ENCODE results near the gene FHOD3.

The FHOD3 gene

DNA sequence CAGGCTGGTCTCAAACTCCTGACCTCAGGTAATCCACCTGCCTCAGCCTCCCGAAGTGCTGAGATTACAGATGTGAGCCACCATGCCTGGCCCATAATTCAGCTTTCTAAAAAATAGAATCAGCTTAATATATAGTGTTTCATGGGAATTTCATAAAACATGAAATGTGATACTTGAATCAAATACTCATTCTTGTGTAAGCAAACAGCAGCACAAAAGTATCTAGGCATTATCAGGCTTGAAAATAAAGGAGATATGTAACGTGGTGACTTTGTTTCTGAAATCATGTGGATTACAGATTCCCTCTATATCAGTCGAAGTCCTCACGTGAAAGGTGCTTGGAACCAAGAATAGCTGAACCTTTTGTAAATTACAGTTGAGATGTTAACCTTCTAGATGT is 229.1 kb downstream of the FHOD3 start:
- H3K36me3 Mint-ChIP-seq (ENCODE audit: low read depth), result no peaks in the 10 kb centered on the region
- H3K4me3 Mint-ChIP-seq, result no peak overlapping the region
- H3K27me3 Mint-ChIP-seq, result peaks cover 7% of the 10 kb centered on the region
- no peaks in the 10 kb centered on the region for H3K9me3 Mint-ChIP-seq
- DNase-seq, result no peak
- H3K4me1 Mint-ChIP-seq (ENCODE audit: low read depth), result no peaks in the 10 kb centered on the region
- H3K27ac Mint-ChIP-seq, result no peak overlapping the region

DNA sequence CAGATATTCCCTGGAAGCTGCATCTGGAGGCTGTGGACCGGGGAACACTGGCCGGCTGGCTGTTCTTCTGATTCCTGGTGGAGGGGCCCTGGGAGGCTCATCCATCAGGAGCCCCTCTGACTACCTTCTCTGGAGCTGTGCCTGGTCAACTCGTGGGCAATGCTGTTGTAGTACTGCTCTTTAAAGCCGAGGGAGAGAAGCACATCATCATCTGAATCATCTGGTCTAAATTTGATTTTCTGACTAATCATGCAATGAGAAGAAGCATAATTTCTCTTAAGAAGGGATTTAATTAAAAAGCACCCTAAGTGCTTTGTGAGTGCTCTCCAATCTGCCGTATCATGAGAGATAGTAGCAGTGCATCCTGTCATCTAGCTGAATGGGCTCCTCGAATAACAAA is 229.5 kb downstream of the FHOD3 start:
- Mint-ChIP-seq H3K36me3 (ENCODE audit: low read depth) (no peaks in the 10 kb centered on the region), H3K27me3 (peaks cover 7% of the 10 kb centered on the region), H3K9me3 (no peaks in the 10 kb centered on the region), H3K4me1 (ENCODE audit: low read depth) (no peaks in the 10 kb centered on the region), H3K27ac (no peak overlapping the region), H3K4me3 (no peak overlapping the region)
- DNase-seq, result no peak

DNA sequence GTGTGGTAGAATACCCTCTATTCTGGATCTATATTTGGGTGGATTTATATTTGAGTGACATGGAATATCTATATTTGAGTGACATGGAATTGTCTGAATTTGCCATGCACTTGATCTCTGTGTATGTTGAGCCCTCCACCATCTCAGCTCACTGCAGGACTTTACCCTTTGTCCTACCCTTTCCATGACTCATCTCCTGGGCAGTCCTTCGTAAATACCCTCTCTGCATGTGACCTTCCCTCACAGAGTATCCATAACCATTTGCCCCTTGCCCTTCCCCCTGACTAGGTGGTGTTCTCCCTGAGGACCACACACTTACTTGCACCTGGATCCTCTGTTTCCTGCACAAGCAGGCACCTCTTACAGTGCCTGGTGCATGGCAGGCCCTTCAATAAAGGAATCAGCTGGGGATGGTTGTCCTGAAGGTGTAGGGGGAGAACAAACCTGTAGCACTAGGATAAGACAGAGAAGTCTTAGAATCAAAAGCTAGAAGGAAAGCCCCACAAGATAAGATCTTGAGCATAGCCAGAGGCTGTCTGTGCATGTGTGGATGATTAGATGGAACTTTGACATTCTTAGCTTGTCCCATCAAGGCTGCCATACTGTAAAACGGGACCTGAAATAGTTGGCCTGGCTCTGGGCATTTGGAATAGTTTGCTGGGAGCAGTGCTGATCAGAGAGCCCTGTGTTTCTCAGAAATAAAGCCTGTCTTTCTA is 230.4 kb downstream of the FHOD3 start:
- no peak for DNase-seq

DNA sequence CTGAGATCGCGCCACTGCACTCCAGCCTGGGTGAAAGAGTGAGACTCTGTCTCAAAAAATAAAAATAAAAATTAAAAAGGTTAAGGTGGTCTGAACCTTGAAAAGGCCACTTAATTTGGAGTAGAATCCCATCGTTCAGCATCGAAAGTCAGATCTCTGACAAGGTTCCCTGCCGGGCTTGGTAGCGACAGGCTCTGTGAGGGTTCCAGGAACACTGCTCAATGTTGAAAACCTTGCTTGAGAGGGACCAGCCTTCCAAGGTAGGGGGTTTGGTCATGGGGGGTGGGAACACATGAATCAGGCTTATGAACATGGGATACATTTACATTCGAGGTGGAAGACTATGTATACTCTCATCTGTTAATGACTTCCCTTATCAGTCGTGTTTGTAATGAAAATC is 232.2 kb downstream of the FHOD3 start:
- no peak for DNase-seq
- H3K27ac Mint-ChIP-seq, result no peak overlapping the region
- no peaks in the 10 kb centered on the region for H3K9me3 Mint-ChIP-seq
- H3K27me3 Mint-ChIP-seq, result peaks cover 8% of the 10 kb centered on the region
- no peaks in the 10 kb centered on the region for H3K4me1 Mint-ChIP-seq (ENCODE audit: low read depth)
- H3K36me3 Mint-ChIP-seq (ENCODE audit: low read depth), result no peaks in the 10 kb centered on the region
- no peak overlapping the region for H3K4me3 Mint-ChIP-seq

More for the DNA sequence above, 230.4 kb downstream of the FHOD3 start:
- Mint-ChIP-seq H3K9me3 (no peaks in the 10 kb centered on the region), H3K4me3 (no peak overlapping the region), H3K4me1 (ENCODE audit: low read depth) (no peaks in the 10 kb centered on the region), H3K27ac (no peak overlapping the region), H3K27me3 (peaks cover 8% of the 10 kb centered on the region), H3K36me3 (ENCODE audit: low read depth) (no peaks in the 10 kb centered on the region)

DNA sequence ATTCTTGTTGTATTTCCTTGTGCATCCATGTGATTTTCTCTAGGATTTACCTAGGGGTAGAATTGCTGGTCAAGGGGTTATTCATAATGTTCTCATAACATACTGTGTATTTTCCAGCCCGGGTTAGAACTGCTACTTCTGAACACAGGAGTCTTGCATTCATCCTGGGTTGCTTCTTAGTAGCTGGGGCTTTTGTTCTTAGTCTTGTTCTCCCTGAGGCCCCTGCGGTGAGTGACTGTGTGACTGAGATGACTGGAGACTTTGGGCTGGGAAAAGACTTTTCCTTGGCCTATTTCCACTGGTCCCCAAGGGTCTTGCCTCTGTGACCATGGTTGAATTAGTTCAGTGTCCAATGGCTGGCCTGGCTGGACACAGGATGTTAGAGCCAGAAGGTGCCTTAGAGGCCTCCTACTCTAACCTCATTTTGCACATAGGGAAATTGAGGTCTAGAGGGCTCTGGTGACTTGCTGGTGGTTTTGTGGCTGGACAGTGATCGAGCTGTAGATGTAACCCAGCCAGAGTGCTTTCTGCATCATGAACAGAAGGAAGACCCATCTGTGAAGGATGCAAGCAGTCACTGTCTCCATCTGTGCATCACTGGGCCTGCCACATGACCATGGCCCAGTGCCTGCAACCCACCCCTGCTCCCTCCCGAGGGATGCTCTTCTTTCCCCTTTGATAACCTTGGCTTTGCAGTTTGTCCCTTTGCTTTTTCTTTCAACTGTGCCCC is 233.3 kb downstream of the FHOD3 start:
- no peak overlapping the region for H3K27ac Mint-ChIP-seq
- no peaks in the 10 kb centered on the region for H3K36me3 Mint-ChIP-seq (ENCODE audit: low read depth)
- no peak for DNase-seq
- peaks cover 8% of the 10 kb centered on the region for H3K27me3 Mint-ChIP-seq
- H3K4me1 Mint-ChIP-seq (ENCODE audit: low read depth), result no peaks in the 10 kb centered on the region
- H3K9me3 Mint-ChIP-seq, result no peaks in the 10 kb centered on the region
- H3K4me3 Mint-ChIP-seq, result no peak overlapping the region

DNA sequence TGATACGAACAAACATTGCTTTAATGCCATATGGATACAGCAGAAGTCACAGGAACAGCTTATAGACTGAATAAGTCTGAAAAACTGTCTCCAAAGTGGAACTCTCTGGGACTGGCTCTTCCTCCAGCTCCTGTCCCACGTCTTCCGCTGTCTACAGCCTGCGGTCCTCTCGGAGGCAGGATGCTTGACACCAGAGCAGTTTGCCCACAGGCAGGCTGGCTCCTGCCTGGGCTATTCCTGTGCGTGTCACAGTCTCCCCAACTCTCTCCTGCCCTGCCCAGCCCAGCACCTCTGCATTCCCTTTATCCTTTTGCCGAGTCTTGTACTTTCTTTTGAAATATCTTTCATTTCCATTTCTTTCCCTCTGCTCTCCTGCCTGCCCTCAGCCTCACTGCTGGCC is 234.1 kb downstream of the FHOD3 start:
- no peaks in the 10 kb centered on the region for H3K36me3 Mint-ChIP-seq (ENCODE audit: low read depth)
- no peak overlapping the region for H3K4me3 Mint-ChIP-seq
- no peaks in the 10 kb centered on the region for H3K4me1 Mint-ChIP-seq (ENCODE audit: low read depth)
- DNase-seq, result no peak
- no peaks in the 10 kb centered on the region for H3K9me3 Mint-ChIP-seq
- no peak overlapping the region for H3K27ac Mint-ChIP-seq
- peaks cover 8% of the 10 kb centered on the region for H3K27me3 Mint-ChIP-seq

DNA sequence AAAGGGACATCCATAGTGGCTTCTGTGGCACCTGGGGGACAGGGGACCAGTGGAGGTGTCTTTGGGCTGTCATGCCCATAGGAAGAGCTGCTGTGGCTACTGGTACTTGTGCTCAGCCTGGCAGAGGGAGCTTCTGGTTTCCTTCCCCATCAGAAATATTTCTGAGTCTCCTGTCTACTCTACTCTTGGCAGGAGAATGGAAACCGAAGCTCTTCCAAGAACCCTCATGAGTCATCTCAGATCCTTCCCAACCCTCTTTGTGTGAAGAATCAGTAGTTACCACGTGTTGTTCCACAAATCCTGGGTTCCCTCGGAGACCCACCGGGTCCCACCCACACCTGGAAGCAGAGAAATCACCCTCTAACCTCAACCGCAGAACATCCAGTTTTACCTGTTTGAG is 234.9 kb downstream of the FHOD3 start:
- Mint-ChIP-seq H3K4me3 (no peak overlapping the region), H3K27me3 (peaks cover 8% of the 10 kb centered on the region), H3K36me3 (ENCODE audit: low read depth) (no peaks in the 10 kb centered on the region), H3K27ac (no peak overlapping the region), H3K9me3 (no peaks in the 10 kb centered on the region), H3K4me1 (ENCODE audit: low read depth) (no peaks in the 10 kb centered on the region)
- DNase-seq, result no peak

DNA sequence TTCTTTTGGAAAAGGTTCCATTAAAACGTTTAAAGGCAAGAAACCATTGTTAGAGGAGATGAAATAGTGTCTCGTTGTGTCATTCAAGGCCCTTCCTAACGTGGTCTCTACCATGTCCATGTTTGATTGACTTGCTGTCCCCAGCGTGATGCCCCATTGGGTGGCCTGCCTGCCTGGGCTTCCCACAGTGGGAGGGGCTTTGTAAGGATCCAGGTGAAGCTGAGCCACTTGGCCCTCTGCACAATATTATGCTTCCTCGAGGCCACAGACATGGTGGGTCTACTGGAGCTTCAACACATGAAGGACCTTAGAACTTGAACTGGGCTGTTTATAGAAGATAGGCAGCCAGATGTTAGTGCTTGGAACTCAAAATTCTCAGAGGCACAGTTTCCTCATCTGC is 235.3 kb downstream of the FHOD3 start:
- Mint-ChIP-seq H3K9me3 (no peaks in the 10 kb centered on the region), H3K27ac (no peak overlapping the region), H3K27me3 (peaks cover 6% of the 10 kb centered on the region), H3K36me3 (ENCODE audit: low read depth) (no peaks in the 10 kb centered on the region), H3K4me1 (ENCODE audit: low read depth) (no peaks in the 10 kb centered on the region), H3K4me3 (no peak overlapping the region)
- DNase-seq, result no peak

DNA sequence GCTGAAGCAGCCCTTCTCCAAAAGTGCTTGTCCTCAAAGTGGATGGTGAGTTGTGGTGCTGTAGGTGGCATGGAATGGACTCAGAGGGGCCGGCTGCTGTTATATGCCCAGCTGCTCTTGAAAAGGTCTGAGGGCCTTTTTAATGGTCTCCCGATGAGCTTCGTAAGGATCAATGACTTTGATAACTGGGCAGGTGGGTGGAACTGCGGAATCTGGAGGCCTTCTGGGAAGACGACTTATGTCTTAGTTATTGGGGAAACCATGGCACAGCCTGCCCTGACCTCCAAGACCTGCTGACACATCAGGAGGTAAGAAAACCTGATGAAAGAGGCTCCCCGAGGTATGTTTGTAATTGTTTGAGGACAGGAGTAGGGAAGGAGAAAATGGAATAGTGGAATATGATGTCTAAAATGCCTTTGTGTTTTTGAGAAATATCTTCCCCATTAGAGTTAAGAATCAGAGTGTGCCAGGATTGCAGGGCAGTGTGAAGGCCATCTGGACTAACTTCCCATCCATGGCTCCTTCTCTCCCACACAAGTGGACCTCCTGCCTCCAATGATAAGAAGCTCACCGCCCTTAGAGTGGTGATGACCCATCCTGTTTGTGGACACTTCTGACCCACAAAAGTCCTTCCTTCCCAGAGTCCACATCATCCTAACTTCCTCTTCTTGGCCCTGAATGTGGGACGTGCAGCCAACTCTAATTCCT is 236.1 kb downstream of the FHOD3 start:
- Mint-ChIP-seq H3K4me1 (ENCODE audit: low read depth) (no peaks in the 10 kb centered on the region), H3K36me3 (ENCODE audit: low read depth) (no peaks in the 10 kb centered on the region), H3K4me3 (no peak overlapping the region), H3K27ac (no peak overlapping the region), H3K9me3 (no peaks in the 10 kb centered on the region), H3K27me3 (peaks cover 5% of the 10 kb centered on the region)
- DNase-seq, result no peak

DNA sequence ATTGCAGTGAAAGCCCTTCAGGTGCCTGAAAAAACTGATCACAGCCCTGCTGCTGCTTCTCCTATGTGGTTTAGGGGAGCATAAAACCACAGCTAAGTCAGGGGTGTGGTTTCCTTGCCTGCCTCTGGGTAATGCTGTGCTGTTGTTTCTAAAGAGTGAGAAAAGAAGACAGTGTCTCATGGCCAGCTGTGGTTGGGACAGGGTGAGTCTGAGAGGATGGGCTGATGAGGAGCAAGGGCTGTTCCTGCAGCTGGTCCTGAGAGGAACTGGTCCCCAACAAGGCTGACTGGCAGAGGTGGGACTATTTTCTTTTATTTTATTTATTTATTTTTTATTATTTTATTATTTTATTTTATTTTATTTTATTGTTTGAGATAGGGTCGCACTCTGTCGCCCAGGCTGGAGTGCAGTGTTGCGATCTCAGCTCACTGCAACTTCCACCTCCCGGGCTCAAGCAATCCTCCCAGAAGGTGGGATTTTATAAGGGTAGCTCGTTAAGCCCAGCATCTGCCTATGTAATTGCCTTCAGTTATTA is 236.7 kb downstream of the FHOD3 start:
- no peak for DNase-seq
- Mint-ChIP-seq H3K36me3 (ENCODE audit: low read depth) (no peaks in the 10 kb centered on the region), H3K27me3 (peaks cover 5% of the 10 kb centered on the region), H3K4me1 (ENCODE audit: low read depth) (no peaks in the 10 kb centered on the region), H3K4me3 (no peak overlapping the region), H3K27ac (no peak overlapping the region), H3K9me3 (no peaks in the 10 kb centered on the region)

DNA sequence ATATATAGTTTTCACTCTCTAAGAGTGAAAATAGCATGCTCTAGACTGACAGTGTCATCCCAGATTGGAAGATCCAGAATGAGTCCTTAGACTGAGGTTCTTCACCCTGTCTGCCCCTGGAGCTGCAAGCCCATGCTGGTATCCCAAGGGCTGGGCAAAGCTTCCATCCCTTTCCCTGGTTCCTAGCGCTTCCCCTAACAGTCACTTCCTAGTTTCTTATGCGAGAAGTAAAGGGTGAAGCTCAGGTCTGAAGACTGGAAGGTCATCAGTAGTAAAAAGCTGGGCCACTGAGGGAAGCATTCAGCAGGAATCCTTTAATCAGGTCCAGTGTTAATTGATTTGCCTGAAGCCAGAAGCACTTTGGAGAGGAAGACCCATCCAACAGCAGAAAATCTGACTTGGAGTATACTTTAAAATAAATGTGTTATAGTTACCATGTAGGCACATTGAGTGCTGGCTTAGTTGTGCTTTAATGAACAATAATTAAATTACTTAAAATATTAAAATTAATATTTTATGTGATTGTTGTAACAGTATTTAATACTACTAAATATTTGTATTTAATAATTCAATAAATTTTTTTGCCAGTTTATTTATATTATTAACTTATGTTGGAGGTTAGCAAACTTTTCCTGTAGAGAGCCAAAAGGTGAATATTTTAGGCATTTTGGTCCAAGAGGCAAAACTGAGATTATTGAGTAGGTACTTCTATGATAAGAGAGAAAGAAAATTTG is 237.9 kb downstream of the FHOD3 start:
- no peaks in the 10 kb centered on the region for H3K36me3 Mint-ChIP-seq (ENCODE audit: low read depth)
- no peaks in the 10 kb centered on the region for H3K9me3 Mint-ChIP-seq
- no peak for DNase-seq
- H3K27ac Mint-ChIP-seq, result no peak overlapping the region
- H3K4me1 Mint-ChIP-seq (ENCODE audit: low read depth), result no peaks in the 10 kb centered on the region
- peaks cover 5% of the 10 kb centered on the region for H3K27me3 Mint-ChIP-seq
- H3K4me3 Mint-ChIP-seq, result no peak overlapping the region

DNA sequence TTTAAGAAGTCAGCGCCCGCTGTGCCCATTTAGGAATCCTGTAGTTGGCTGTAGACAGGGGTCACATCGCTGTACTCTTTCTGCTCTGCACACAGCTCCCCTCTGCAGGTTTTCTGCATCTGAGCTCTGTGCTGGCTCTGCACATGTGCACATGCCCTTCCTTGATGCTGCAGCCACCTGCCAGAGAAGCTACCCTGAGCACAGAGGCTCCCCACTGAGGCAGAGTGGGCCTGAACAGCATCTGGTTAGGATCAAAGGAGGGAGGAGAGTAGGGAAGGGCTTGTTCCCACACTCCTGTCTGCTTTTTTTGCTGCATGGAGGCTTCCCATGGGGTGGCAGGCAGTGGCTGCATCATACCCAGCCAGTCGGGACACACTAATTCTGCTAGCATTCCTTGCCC is 238.9 kb downstream of the FHOD3 start:
- H3K4me1 Mint-ChIP-seq (ENCODE audit: low read depth), result no peaks in the 10 kb centered on the region
- H3K27me3 Mint-ChIP-seq, result peaks cover 5% of the 10 kb centered on the region
- no peaks in the 10 kb centered on the region for H3K9me3 Mint-ChIP-seq
- H3K36me3 Mint-ChIP-seq (ENCODE audit: low read depth), result no peaks in the 10 kb centered on the region
- DNase-seq, result no peak
- no peak overlapping the region for H3K27ac Mint-ChIP-seq
- H3K4me3 Mint-ChIP-seq, result no peak overlapping the region

DNA sequence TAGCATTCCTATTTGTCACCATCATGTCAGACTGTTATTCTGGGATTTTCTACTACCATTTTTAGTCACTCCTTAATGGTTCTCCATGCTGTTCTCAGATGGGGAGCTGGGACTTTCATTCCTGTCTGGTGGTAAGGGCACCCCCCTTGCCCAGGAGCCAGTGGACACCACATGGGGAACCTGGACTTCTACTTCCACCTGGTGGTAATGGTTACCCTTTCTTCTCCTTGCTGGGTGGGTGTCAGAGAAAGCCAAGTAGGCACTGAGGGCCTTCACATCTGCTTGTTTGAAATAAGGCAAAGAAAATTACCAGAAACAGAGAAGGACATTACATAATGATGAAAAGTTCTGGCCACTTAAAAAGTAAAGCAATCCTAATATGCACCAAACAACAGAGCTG is 239.8 kb downstream of the FHOD3 start:
- H3K27ac Mint-ChIP-seq, result no peak overlapping the region
- H3K36me3 Mint-ChIP-seq (ENCODE audit: low read depth), result no peaks in the 10 kb centered on the region
- H3K27me3 Mint-ChIP-seq, result no peaks in the 10 kb centered on the region
- no peak overlapping the region for H3K4me3 Mint-ChIP-seq
- H3K4me1 Mint-ChIP-seq (ENCODE audit: low read depth), result no peaks in the 10 kb centered on the region
- H3K9me3 Mint-ChIP-seq, result no peaks in the 10 kb centered on the region
- DNase-seq, result no peak

DNA sequence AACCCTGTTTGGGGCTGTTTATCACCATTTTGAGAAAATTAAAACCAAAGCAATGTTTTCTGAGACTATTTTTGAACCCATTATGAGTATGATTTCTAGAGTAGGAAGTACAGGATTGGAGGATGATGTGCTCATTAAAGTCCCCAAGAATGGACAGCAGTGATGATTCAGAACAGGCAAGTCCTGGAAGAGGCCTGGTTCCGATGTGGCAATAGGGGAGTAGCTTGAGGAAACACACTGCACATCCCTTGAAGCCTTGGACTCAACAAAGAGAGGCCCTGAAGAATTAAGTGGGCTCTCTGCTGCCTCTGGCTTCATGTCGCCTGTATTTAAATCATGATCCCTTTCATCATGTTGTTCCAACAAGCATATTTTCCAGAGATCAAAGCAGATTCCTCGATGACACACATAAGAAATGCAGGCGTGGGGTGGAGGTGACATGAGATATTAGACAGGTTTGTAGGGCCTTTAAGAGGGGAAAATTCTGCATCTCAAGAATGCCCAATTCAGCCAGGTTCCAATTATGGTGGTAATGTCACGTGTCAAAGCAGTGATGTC is 242.2 kb downstream of the FHOD3 start:
- no peaks in the 10 kb centered on the region for H3K36me3 Mint-ChIP-seq (ENCODE audit: low read depth)
- no peaks in the 10 kb centered on the region for H3K27me3 Mint-ChIP-seq
- no peak overlapping the region for H3K27ac Mint-ChIP-seq
- no peak for DNase-seq
- H3K4me3 Mint-ChIP-seq, result no peak overlapping the region
- no peaks in the 10 kb centered on the region for H3K4me1 Mint-ChIP-seq (ENCODE audit: low read depth)
- no peaks in the 10 kb centered on the region for H3K9me3 Mint-ChIP-seq

Measured in activated T-cell treated with anti-CD3 and anti-CD28 coated beads, Interleukin-2, amount 50 U/mL, for 24 hours (primary cell).